ENCODE data around the gene PAK2.

- TF ChIP-seq, protein P1, sequence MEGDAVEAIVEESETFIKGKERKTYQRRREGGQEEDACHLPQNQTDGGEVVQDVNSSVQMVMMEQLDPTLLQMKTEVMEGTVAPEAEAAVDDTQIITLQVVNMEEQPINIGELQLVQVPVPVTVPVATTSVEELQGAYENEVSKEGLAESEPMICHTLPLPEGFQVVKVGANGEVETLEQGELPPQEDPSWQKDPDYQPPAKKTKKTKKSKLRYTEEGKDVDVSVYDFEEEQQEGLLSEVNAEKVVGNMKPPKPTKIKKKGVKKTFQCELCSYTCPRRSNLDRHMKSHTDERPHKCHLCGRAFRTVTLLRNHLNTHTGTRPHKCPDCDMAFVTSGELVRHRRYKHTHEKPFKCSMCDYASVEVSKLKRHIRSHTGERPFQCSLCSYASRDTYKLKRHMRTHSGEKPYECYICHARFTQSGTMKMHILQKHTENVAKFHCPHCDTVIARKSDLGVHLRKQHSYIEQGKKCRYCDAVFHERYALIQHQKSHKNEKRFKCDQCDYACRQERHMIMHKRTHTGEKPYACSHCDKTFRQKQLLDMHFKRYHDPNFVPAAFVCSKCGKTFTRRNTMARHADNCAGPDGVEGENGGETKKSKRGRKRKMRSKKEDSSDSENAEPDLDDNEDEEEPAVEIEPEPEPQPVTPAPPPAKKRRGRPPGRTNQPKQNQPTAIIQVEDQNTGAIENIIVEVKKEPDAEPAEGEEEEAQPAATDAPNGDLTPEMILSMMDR (conservative IDR thresholded peaks at IDR 0.05 in 1 of 2, IDR thresholded peaks at IDR 0.05 in 1 of 2; ENCODE audit: extremely low read depth in 1 of 2, insufficient read depth in 1 of 2, low read depth in 1 of 2, low read length in 2 of 2): no peak
- TF ChIP-seq EZH2 (IDR thresholded peaks at IDR 0.05; ENCODE audit: borderline replicate concordance, low read length): no peak
Observed at GRCh38 chr3:196711838-196712513, 27.7 kb upstream of the PAK2 start, which contains the start of the genes CEP19 and PIGX.

Data from mammary epithelial cell (primary cell).